ENCODE results near the gene RITA1.

Gene RITA1

GRCh38 chr12:113163030-113163360, 22.5 kb upstream of the RITA1 start:
- Histone ChIP-seq H4K20me1 (ENCODE audit: control insufficient read depth, insufficient read depth, low read depth, low read length) (peaks cover 9% of the 10 kb centered on the region), H3F3A (ENCODE audit: control insufficient read depth, insufficient read depth) (peaks cover 6% of the 10 kb centered on the region), H3K27ac (ENCODE audit: low read depth, low read length) (no peak overlapping the region), H3K79me2 (ENCODE audit: control insufficient read depth, low read length) (peaks cover 8% of the 10 kb centered on the region), H3K4me3 (ENCODE audit: low read length) (no peak overlapping the region), H3K9me3 (ENCODE audit: control insufficient read depth, insufficient read depth, low read length) (no peaks in the 10 kb centered on the region), H3K36me3 (ENCODE audit: control insufficient read depth, low read length) (peaks cover 87% of the 10 kb centered on the region), H3K9me2 (replicated peaks; ENCODE audit: control insufficient read depth, low read length) (no peaks in the 10 kb centered on the region), H3K4me2 (ENCODE audit: low read length) (no peak overlapping the region), H3K4me1 (ENCODE audit: control insufficient read depth, low read length) (peaks cover 29% of the 10 kb centered on the region), H3K27me3 (ENCODE audit: control insufficient read depth, low read length) (no peaks in the 10 kb centered on the region)
- TF ChIP-seq EZH2phosphoT487 (IDR thresholded peaks at IDR 0.05; ENCODE audit: borderline replicate concordance, low read length) (no peak), CTCF (IDR thresholded peaks at IDR 0.05; ENCODE audit: low read depth, low read length, poor library complexity, severe bottlenecking) (no peak)

GRCh38 chr12:113164014-113164413, 21.5 kb upstream of the RITA1 start:
- no peaks in the 10 kb centered on the region for H3K27me3 ChIP-seq (ENCODE audit: control insufficient read depth, low read length)
- peaks cover 6% of the 10 kb centered on the region for H3F3A ChIP-seq (ENCODE audit: control insufficient read depth, insufficient read depth)
- H3K4me1 ChIP-seq (ENCODE audit: control insufficient read depth, low read length), result peaks cover 29% of the 10 kb centered on the region
- no peak overlapping the region for H3K4me2 ChIP-seq (ENCODE audit: low read length)
- H3K4me3 ChIP-seq (ENCODE audit: low read length), result no peak overlapping the region
- H3K27ac ChIP-seq (ENCODE audit: low read depth, low read length), result no peak overlapping the region
- peaks cover 9% of the 10 kb centered on the region for H4K20me1 ChIP-seq (ENCODE audit: control insufficient read depth, insufficient read depth, low read depth, low read length)
- no peak for TF ChIP-seq EZH2phosphoT487 (IDR thresholded peaks at IDR 0.05; ENCODE audit: borderline replicate concordance, low read length)
- TF ChIP-seq CTCF (IDR thresholded peaks at IDR 0.05; ENCODE audit: low read depth, low read length, poor library complexity, severe bottlenecking), result no peak
- H3K9me3 ChIP-seq (ENCODE audit: control insufficient read depth, insufficient read depth, low read length), result no peaks in the 10 kb centered on the region
- H3K36me3 ChIP-seq (ENCODE audit: control insufficient read depth, low read length), result peaks cover 84% of the 10 kb centered on the region
- H3K79me2 ChIP-seq (ENCODE audit: control insufficient read depth, low read length), result peaks cover 8% of the 10 kb centered on the region
- H3K9me2 ChIP-seq (replicated peaks; ENCODE audit: control insufficient read depth, low read length), result no peaks in the 10 kb centered on the region

- H3K27ac ChIP-seq (ENCODE audit: low read depth, low read length), result no peak overlapping the region
- no peak overlapping the region for H3K4me2 ChIP-seq (ENCODE audit: low read length)
- no peaks in the 10 kb centered on the region for H3K9me3 ChIP-seq (ENCODE audit: control insufficient read depth, insufficient read depth, low read length)
- H3K36me3 ChIP-seq (ENCODE audit: control insufficient read depth, low read length), result peaks cover 83% of the 10 kb centered on the region
- H3K4me1 ChIP-seq (ENCODE audit: control insufficient read depth, low read length), result peaks cover 27% of the 10 kb centered on the region
- H3K27me3 ChIP-seq (ENCODE audit: control insufficient read depth, low read length), result no peaks in the 10 kb centered on the region
- H3K4me3 ChIP-seq (ENCODE audit: low read length), result no peak overlapping the region
- H3K9me2 ChIP-seq (replicated peaks; ENCODE audit: control insufficient read depth, low read length), result no peaks in the 10 kb centered on the region
- peaks cover under 1% of the 10 kb centered on the region; the same call in 1 of the 2 replicates for H3K79me2 ChIP-seq (ENCODE audit: control insufficient read depth, low read length)
- peaks cover 3% of the 10 kb centered on the region; the same call in 1 of the 2 replicates for H4K20me1 ChIP-seq (ENCODE audit: control insufficient read depth, insufficient read depth, low read depth, low read length)
- H3F3A ChIP-seq (ENCODE audit: control insufficient read depth, insufficient read depth), result peaks cover 8% of the 10 kb centered on the region
- TF ChIP-seq CTCF (IDR thresholded peaks at IDR 0.05; ENCODE audit: low read depth, low read length, poor library complexity, severe bottlenecking), result no peak
- no peak for TF ChIP-seq EZH2phosphoT487 (IDR thresholded peaks at IDR 0.05; ENCODE audit: borderline replicate concordance, low read length)
Observed at GRCh38 chr12:113165521-113166450, 19.7 kb upstream of the RITA1 start.
